Measurements from ENCODE around the gene DNAH8.

Gene DNAH8

DNA sequence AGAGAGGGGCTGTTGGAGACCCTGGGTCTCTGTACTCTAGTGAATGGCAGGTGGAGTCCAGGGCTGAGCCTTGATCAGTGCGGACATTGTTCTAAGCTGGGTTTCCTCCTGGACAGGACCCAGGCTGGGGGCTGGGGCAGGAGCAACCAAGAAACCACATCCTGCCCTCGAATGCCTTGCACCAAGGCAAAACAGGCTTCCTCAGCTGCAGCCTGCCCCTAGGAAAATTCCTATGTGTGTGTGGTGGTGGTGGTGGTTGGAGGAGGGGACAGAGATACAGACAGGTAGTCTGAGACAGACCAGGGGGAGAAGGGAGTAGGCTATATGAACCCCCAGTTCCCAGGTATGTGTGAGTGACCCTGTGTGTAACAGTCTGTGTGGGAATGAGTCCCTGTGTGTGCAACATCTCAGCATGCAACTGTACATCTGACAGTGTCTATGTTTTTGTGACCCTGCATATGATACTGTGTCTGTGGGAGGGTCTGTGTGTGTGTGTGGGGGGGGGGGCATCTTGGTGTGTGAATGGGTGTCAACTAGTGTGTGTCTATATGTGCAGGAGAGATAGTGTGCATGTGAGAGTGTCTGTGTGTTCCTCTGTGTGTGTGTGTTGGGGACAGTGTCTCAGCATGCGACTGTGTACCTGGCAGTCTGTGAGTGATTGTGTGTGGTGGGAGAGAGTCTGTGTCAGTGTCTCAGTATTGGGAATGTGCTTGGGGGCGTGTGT, 336.4 kb downstream of the DNAH8 start:
- Histone ChIP-seq H3K9ac (ENCODE audit: low read length in 2 of 2) (no peak overlapping the region), H3K27me3 (ENCODE audit: control insufficient read depth in 1 of 2, insufficient read depth in 2 of 2, low read length in 2 of 2) (peaks cover 30 to 37% of the 10 kb centered on the region in 2 donors), H3K4me3 (ENCODE audit: low read length in 2 of 2) (no peak overlapping the region), H3K9me3 (ENCODE audit: control insufficient read depth in 2 of 2, low read length in 2 of 2) (no peaks in the 10 kb centered on the region), H3K36me3 (ENCODE audit: control insufficient read depth in 2 of 2, insufficient read depth in 2 of 2, low read length in 2 of 2) (no peaks in the 10 kb centered on the region), H3K27ac (ENCODE audit: low read length) (no peak overlapping the region), H3K4me1 (ENCODE audit: control insufficient read depth, insufficient read depth, low read length) (peaks cover 9% of the 10 kb centered on the region)

DNA sequence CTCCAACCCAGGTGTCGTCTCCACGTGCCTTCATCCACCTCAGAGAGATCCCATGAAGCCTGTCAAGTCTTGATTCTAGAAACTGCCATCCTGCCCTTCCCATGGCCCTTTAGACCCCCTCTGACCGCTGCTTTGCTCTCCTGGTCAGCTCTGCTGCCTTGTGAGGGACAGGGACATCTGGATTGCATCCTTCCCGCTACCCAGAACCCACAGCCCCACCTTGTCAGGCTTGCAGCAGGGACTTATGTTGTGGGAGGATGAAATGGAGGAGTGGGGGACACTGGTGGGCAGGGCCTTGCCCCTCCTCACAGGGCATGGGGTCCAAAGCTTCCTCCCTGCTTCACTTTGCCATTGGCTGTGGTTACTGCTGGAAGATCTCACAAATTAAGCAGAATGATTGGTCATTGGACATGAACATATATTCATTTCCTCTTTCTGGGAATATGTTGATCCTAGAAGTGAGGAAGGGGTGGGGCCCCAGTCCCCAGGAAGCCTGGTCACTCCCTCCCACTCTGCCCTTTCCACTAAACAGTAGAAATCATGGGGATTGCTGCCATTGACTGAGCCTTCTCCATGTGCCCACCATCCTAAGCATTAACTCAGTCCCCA, 338.0 kb downstream of the DNAH8 start:
- H3K4me1 ChIP-seq (ENCODE audit: control insufficient read depth, insufficient read depth, low read length) = peaks cover 8% of the 10 kb centered on the region
- no peak overlapping the region for H3K27ac ChIP-seq (ENCODE audit: low read length)
- H3K27me3 ChIP-seq (ENCODE audit: control insufficient read depth in 1 of 2, insufficient read depth in 2 of 2, low read length in 2 of 2) = peaks cover 26 to 27% of the 10 kb centered on the region in 2 donors
- H3K4me3 ChIP-seq (ENCODE audit: low read length in 2 of 2) = no peak overlapping the region
- H3K9me3 ChIP-seq (ENCODE audit: control insufficient read depth in 2 of 2, low read length in 2 of 2) = no peaks in the 10 kb centered on the region
- no peak overlapping the region for H3K9ac ChIP-seq (ENCODE audit: low read length in 2 of 2)
- no peaks in the 10 kb centered on the region for H3K36me3 ChIP-seq (ENCODE audit: control insufficient read depth in 2 of 2, insufficient read depth in 2 of 2, low read length in 2 of 2)

DNA sequence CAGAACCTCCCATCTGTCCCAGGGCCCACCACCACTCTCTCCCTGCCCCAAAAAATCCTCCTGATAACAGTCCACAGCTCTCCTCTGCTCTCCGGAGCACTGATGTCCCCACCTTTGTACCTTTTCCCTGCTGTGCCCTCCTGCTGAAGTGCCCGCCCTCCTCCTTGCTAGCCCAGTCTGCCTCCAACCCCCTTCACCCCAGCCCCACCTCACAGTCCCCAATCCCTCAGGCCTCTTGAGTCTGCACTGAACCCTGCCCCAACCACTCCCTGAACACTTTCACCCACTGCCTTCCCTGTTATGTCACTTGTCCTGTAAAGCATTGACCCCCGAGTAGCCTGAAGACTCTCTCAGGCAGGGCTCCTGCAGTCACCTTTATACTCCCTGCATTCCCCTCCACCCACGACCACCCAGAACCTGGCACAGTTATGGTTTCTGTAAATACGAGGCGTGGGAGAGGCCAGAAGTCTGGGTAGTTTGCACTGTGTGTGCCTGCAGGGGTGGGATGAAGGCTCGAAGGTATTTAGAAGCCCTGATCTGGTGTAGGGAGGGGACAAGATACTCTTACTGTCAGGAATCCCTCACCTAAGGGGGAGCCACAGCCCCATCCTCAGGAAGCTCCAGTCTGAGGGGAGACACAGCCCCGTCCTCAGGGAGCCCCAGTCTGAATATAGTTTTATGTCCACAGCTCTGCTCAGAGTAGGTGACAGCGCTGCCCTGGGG, 338.9 kb downstream of the DNAH8 start:
- no peak overlapping the region for H3K4me3 ChIP-seq (ENCODE audit: low read length in 2 of 2)

DNA sequence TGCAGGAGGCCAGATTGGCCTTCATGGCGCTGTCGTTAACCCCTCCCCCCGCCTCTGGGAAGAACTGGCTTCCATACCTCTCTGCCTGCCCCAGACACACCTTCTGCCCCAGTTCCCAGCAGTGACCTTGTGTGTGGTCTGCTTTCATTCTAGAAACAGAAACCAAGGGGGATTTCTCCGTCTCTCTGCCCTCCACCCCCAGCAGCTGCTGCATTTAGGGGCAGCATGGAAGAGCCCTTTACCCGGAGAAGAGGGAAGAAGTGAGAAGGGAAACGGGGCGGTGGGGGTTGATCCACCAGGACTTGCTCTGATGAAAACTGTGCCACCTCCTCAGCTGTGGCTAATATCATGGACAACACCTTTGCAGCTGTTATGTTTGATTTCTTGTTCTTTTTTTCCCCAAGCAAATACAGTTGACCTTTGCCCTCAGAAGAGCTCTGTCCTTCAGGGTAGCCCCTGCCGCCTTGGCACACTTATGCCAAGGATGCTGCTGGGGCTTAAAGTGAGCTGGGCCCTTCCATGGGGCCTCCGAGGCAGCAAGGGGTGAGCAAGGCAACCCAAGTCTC, 339.5 kb downstream of the DNAH8 start:
- H3K9ac ChIP-seq (ENCODE audit: low read length in 2 of 2) = no peak overlapping the region
- no peaks in the 10 kb centered on the region for H3K36me3 ChIP-seq (ENCODE audit: control insufficient read depth in 2 of 2, insufficient read depth in 2 of 2, low read length in 2 of 2)
- no peaks in the 10 kb centered on the region for H3K4me1 ChIP-seq (ENCODE audit: control insufficient read depth, insufficient read depth, low read length)
- no peak overlapping the region for H3K4me3 ChIP-seq (ENCODE audit: low read length in 2 of 2)
- H3K9me3 ChIP-seq (ENCODE audit: control insufficient read depth in 2 of 2, low read length in 2 of 2) = no peaks in the 10 kb centered on the region
- H3K27me3 ChIP-seq (ENCODE audit: control insufficient read depth in 1 of 2, insufficient read depth in 2 of 2, low read length in 2 of 2) = peaks cover 10 to 16% of the 10 kb centered on the region in 2 donors
- no peak overlapping the region for H3K27ac ChIP-seq (ENCODE audit: low read length)

More for the DNA sequence above, 338.9 kb downstream of the DNAH8 start:
- peaks cover 2% of the 10 kb centered on the region for H3K4me1 ChIP-seq (ENCODE audit: control insufficient read depth, insufficient read depth, low read length)
- H3K9ac ChIP-seq (ENCODE audit: low read length in 2 of 2) = no peak overlapping the region
- no peaks in the 10 kb centered on the region for H3K36me3 ChIP-seq (ENCODE audit: control insufficient read depth in 2 of 2, insufficient read depth in 2 of 2, low read length in 2 of 2)
- H3K9me3 ChIP-seq (ENCODE audit: control insufficient read depth in 2 of 2, low read length in 2 of 2) = no peaks in the 10 kb centered on the region
- peaks cover 17 to 22% of the 10 kb centered on the region in 2 donors for H3K27me3 ChIP-seq (ENCODE audit: control insufficient read depth in 1 of 2, insufficient read depth in 2 of 2, low read length in 2 of 2)
- no peak overlapping the region for H3K27ac ChIP-seq (ENCODE audit: low read length)

DNA sequence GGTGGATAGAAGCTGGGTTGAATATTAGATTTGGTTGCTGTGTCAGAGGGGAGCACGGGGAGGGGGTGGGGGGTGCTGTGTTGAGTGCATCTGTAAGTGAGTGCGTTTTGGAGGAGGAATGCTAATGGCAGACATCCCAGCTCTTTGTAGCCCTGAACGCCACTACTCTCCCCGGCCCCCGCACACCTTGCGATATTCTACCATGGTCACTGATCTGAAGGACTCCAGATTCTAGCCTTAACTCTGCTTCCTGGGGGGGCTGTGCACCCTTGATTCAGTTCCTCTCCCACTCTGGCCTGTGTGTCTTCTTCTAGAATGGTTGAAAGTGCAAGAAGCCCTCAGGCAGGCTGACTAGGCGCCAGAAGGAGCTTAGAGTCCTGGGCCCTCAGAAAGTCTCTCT, 340.6 kb downstream of the DNAH8 start:
- H3K36me3 ChIP-seq (ENCODE audit: control insufficient read depth in 2 of 2, insufficient read depth in 2 of 2, low read length in 2 of 2) = no peaks in the 10 kb centered on the region
- no peak overlapping the region for H3K4me3 ChIP-seq (ENCODE audit: low read length in 2 of 2)
- H3K9me3 ChIP-seq (ENCODE audit: control insufficient read depth in 2 of 2, low read length in 2 of 2) = no peaks in the 10 kb centered on the region
- no peak overlapping the region for H3K9ac ChIP-seq (ENCODE audit: low read length in 2 of 2)
- peaks cover 8 to 10% of the 10 kb centered on the region in 2 donors for H3K27me3 ChIP-seq (ENCODE audit: control insufficient read depth in 1 of 2, insufficient read depth in 2 of 2, low read length in 2 of 2)
- H3K27ac ChIP-seq (ENCODE audit: low read length) = no peak overlapping the region
- no peaks in the 10 kb centered on the region for H3K4me1 ChIP-seq (ENCODE audit: control insufficient read depth, insufficient read depth, low read length)

DNA sequence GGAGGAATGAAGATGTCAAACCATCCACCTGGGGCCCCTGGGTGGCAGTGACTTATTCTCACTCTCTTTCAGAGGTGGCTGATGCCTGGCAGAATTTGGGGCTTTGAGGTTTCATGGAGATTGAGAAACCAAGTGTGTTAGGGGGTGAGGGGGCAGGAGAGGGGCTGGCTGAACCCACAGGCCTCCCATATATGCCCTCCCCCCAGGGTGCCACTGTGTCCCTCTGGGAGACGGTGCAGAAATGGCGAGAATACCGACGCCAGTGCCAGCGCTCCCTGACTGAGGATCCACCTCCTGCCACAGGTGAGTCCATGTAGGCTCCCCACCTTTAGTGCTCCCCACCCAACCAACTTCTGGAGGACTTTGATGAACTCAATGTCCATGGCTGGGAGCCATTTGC, 341.1 kb downstream of the DNAH8 start:
- Histone ChIP-seq H3K9me3 (ENCODE audit: control insufficient read depth in 2 of 2, low read length in 2 of 2) (no peaks in the 10 kb centered on the region), H3K27ac (ENCODE audit: low read length) (no peak overlapping the region), H3K9ac (ENCODE audit: low read length in 2 of 2) (no peak overlapping the region), H3K36me3 (ENCODE audit: control insufficient read depth in 2 of 2, insufficient read depth in 2 of 2, low read length in 2 of 2) (no peaks in the 10 kb centered on the region), H3K4me3 (ENCODE audit: low read length in 2 of 2) (no peak overlapping the region), H3K27me3 (ENCODE audit: control insufficient read depth in 1 of 2, insufficient read depth in 2 of 2, low read length in 2 of 2) (peaks cover 6 to 10% of the 10 kb centered on the region in 2 donors), H3K4me1 (ENCODE audit: control insufficient read depth, insufficient read depth, low read length) (no peaks in the 10 kb centered on the region)

DNA sequence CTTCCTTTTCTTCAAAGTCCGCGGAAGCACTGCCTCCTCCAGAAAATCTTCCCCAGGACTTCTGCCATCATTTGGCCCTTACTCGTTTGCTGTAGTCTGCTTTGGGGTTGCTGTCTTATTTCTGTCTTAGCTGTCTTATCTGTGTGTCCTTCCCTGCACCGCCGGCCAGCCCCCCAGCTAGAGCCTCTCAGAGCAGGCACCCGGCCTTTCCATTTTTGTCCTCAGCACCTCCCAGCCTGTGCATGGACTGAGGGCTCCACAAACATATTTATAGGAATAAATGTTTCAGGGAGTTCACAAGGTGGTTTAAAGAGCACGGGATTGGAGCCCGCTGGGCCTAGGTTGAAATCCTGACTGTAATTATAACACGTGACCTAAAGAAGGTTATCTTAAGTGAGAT, 341.6 kb downstream of the DNAH8 start:
- Histone ChIP-seq H3K9ac (ENCODE audit: low read length in 2 of 2) (no peak overlapping the region), H3K9me3 (ENCODE audit: control insufficient read depth in 2 of 2, low read length in 2 of 2) (no peaks in the 10 kb centered on the region), H3K27ac (ENCODE audit: low read length) (no peak overlapping the region), H3K27me3 (ENCODE audit: control insufficient read depth in 1 of 2, insufficient read depth in 2 of 2, low read length in 2 of 2) (peaks cover 6 to 10% of the 10 kb centered on the region in 2 donors), H3K36me3 (ENCODE audit: control insufficient read depth in 2 of 2, insufficient read depth in 2 of 2, low read length in 2 of 2) (no peaks in the 10 kb centered on the region), H3K4me3 (ENCODE audit: low read length in 2 of 2) (no peak overlapping the region), H3K4me1 (ENCODE audit: control insufficient read depth, insufficient read depth, low read length) (no peaks in the 10 kb centered on the region)

DNA sequence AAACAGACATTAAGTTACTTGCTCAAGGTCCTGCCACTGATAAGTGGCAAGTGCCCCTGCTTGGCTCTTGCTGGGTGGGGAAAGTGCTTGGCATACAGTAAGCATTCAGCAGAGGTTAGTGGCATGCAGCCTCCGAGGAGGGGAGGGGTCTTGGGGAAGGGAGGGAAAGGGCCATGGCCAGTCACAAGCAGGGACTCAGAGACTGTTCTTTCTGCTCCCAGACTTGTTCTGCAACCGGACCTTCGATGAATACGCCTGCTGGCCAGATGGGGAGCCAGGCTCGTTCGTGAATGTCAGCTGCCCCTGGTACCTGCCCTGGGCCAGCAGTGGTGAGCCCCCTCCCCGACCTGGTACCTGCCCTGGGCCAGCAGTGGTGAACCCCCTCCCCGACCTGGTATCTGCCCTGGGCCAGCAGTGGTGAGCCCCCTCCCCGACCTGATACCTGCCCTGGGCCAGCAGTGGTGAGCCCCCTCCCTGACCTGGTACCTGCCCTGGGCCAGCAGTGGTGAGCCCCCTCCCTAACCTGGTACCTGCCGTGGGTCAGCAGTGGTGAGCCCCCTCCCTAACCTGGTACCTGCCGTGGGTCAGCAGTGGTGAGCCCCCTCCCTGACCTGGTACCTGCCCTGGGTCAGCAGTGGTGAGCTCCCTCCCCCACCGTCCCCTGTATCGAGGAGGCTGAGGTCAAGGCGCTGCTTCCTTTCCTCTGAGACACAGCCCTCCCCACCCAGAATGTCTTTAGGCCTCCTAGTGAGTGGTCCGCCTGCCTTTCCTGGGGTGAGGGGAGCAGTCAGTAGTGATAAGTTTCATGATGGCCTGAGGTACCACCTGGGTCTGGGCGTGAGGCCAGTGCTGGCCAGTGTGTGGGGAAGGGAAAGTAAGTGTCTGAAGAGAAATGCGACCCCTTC, 342.4 kb downstream of the DNAH8 start:
- H3K27ac ChIP-seq (ENCODE audit: low read length) = no peak overlapping the region
- H3K27me3 ChIP-seq (ENCODE audit: control insufficient read depth in 1 of 2, insufficient read depth in 2 of 2, low read length in 2 of 2) = peaks cover 5 to 10% of the 10 kb centered on the region in 2 donors
- H3K4me3 ChIP-seq (ENCODE audit: low read length in 2 of 2) = no peak overlapping the region
- H3K4me1 ChIP-seq (ENCODE audit: control insufficient read depth, insufficient read depth, low read length) = no peaks in the 10 kb centered on the region
- no peaks in the 10 kb centered on the region for H3K36me3 ChIP-seq (ENCODE audit: control insufficient read depth in 2 of 2, insufficient read depth in 2 of 2, low read length in 2 of 2)
- H3K9ac ChIP-seq (ENCODE audit: low read length in 2 of 2) = no peak overlapping the region
- H3K9me3 ChIP-seq (ENCODE audit: control insufficient read depth in 2 of 2, low read length in 2 of 2) = no peaks in the 10 kb centered on the region

DNA sequence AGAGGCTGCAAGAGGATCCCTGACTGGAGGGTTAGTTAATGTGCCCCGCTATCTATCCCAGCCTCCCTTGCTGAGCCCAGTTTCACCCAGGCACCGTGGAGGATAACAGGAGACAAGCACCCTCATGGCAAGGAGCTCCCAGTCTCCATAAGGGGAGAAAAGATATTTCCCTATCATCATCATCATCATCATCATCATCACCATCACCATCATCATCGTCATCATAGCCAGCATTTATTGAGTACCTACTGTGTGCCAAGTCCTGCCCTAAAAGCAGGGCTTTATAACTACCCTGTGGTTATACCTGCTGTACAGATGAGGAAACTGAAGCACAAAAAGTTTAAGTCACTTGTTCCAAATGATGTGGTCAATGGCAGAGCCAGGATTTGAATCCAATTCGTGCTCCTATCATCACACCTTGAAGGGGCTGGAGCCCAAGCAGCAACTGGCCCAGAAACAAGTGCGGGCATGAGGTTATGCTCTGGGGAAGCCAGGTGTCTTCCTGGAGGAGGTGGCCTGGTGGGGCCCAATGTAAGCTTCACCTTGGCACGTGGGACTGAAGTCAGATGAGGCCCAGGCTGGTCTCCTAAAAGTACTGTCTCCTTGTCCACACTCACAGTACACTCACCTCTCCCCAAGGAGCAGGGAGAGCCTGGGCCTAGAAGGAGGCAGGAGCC, 343.5 kb downstream of the DNAH8 start:
- H3K4me1 ChIP-seq (ENCODE audit: control insufficient read depth, insufficient read depth, low read length) = no peaks in the 10 kb centered on the region
- H3K27ac ChIP-seq (ENCODE audit: low read length) = no peak overlapping the region
- no peaks in the 10 kb centered on the region for H3K36me3 ChIP-seq (ENCODE audit: control insufficient read depth in 2 of 2, insufficient read depth in 2 of 2, low read length in 2 of 2)
- no peak overlapping the region for H3K4me3 ChIP-seq (ENCODE audit: low read length in 2 of 2)
- no peak overlapping the region for H3K9ac ChIP-seq (ENCODE audit: low read length in 2 of 2)
- peaks cover 5% of the 10 kb centered on the region in 2 donors for H3K27me3 ChIP-seq (ENCODE audit: control insufficient read depth in 1 of 2, insufficient read depth in 2 of 2, low read length in 2 of 2)
- no peaks in the 10 kb centered on the region for H3K9me3 ChIP-seq (ENCODE audit: control insufficient read depth in 2 of 2, low read length in 2 of 2)

All from stomach smooth muscle (tissue), 2 donors.